HFFc6 (cell line): ENCODE results near the gene KCNK4. TPM values are rescaled to one million over a fixed set of nuclear protein-coding genes. Genes with fewer than 3 reads are reported as not detected.
"Not testable (repeated sequence)": the region's sequence is repeated elsewhere in the genome, so short reads cannot be mapped to it uniquely, and the experiment has no call there.

Source experiments
- DNase-seq: peaks from one replicate; pipeline ENCODE4 v3.0.0-alpha.2; 2018
- H3K27ac Mint-ChIP-seq: 2 replicates; pipeline ENCODE4 v1.8.0; 2020; ENCODE audit warnings: mild to moderate bottlenecking, mixed read lengths
- H3K27me3 Mint-ChIP-seq: 2 replicates; pipeline ENCODE4 v1.8.0; 2021; ENCODE audit warnings: mild to moderate bottlenecking, moderate library complexity, mixed read lengths; ENCODE audit not compliant: insufficient read depth
- H3K36me3 Mint-ChIP-seq: 2 replicates; pipeline ENCODE4 v1.8.0; 2021; ENCODE audit warnings: low read depth, mixed read lengths
- H3K4me1 Mint-ChIP-seq: 2 replicates; pipeline ENCODE4 v1.8.0; 2020; ENCODE audit warnings: low read depth, mixed read lengths
- H3K4me3 Mint-ChIP-seq: 2 replicates; pipeline ENCODE4 v1.8.0; 2020; ENCODE audit warnings: mild to moderate bottlenecking, moderate library complexity, mixed read lengths
- H3K9me3 Mint-ChIP-seq: 2 replicates; pipeline ENCODE4 v1.8.0; 2020; ENCODE audit warnings: mild to moderate bottlenecking, mixed read lengths
- CTCF ChIP-seq: fragments of 200-600 bp; sonication (generic); IDR thresholded peaks from 2 replicates; pipeline ENCODE4 v1.5.0; 2021; ENCODE audit warnings: antibody characterized with exemption, mild to moderate bottlenecking
- total RNA-seq, 6 experiments: library from RNA; stranded (reverse); fragmentation: NEBNext Ultra II Directional; extraction: Animal tissue kit (Norgen Biotek cat#: 25700); gene quantifications; 2 replicates in 1 of 6; 3 replicates in 5 of 6; pipeline ENCODE4 v1.2.3, GENCODE V29; 2021

Gene KCNK4
- total RNA-seq, 6 experiments from 2014 or later: 0.14 TPM; not detected in 5

GRCh38 chr11:64312947-64313346 is 21.8 kb downstream of the KCNK4 start:
- no peak for TF ChIP-seq CTCF
- no peaks in the 10 kb centered on the region for H3K9me3 Mint-ChIP-seq
- no peak for DNase-seq
- H3K27ac Mint-ChIP-seq: peak overlapping the region; percentile 44; the same call in 1 of the 2 replicates
- H3K36me3 Mint-ChIP-seq: peaks cover 13% of the 10 kb centered on the region
- H3K4me3 Mint-ChIP-seq: no peak overlapping the region
- no peaks in the 10 kb centered on the region; the same call in 1 of the 2 replicates for H3K27me3 Mint-ChIP-seq
- peaks cover 8% of the 10 kb centered on the region for H3K4me1 Mint-ChIP-seq

GRCh38 chr11:64313491-64314145 is 22.5 kb downstream of the KCNK4 start:
- peaks cover 8% of the 10 kb centered on the region for H3K4me1 Mint-ChIP-seq
- H3K27ac Mint-ChIP-seq: peak overlapping the region; percentile 44; the same call in 1 of the 2 replicates
- no peak overlapping the region for H3K4me3 Mint-ChIP-seq
- TF ChIP-seq CTCF: no peak
- H3K36me3 Mint-ChIP-seq: peaks cover 13% of the 10 kb centered on the region
- no peaks in the 10 kb centered on the region for H3K9me3 Mint-ChIP-seq
- DNase-seq: no peak
- peaks cover 1% of the 10 kb centered on the region for H3K27me3 Mint-ChIP-seq

GRCh38 chr11:64314146-64314804 is 23.2 kb downstream of the KCNK4 start:
- Mint-ChIP-seq H3K27ac (peak overlapping the region; percentile 19; the same call in 1 of the 2 replicates), H3K9me3 (no peaks in the 10 kb centered on the region), H3K4me3 (no peak overlapping the region; the same call in 1 of the 2 replicates), H3K27me3 (peaks cover 3% of the 10 kb centered on the region), H3K36me3 (peaks cover 13% of the 10 kb centered on the region), H3K4me1 (peaks cover 14% of the 10 kb centered on the region)
- no peak for DNase-seq
- peak; percentile 58 for TF ChIP-seq CTCF

- no peak overlapping the region for H3K4me3 Mint-ChIP-seq
Measured at GRCh38 chr11:64314805-64315561, 23.9 kb downstream of the KCNK4 start.

GRCh38 chr11:64315667-64316526 is 24.8 kb downstream of the KCNK4 start:
- peaks cover 15% of the 10 kb centered on the region for H3K36me3 Mint-ChIP-seq
- DNase-seq, H3K27me3 Mint-ChIP-seq, H3K9me3 Mint-ChIP-seq: not testable (repeated sequence)
- peak overlapping the region; percentile 96 for H3K4me3 Mint-ChIP-seq
- peak overlapping the region; percentile 99; the same call in 1 of the 2 replicates for H3K27ac Mint-ChIP-seq
- peaks cover 20% of the 10 kb centered on the region for H3K4me1 Mint-ChIP-seq

More at GRCh38 chr11:64314805-64315561, 23.9 kb downstream of the KCNK4 start:
- peak; percentile 27; the same call in 1 of the 2 replicates for TF ChIP-seq CTCF
- Mint-ChIP-seq H3K36me3 (peaks cover 13% of the 10 kb centered on the region), H3K9me3 (no peaks in the 10 kb centered on the region), H3K27ac (no peak overlapping the region), H3K4me1 (peaks cover 17% of the 10 kb centered on the region), H3K27me3 (peaks cover 3% of the 10 kb centered on the region)
- DNase-seq: no peak
